Testis (tissue), 5 donors: Measurements from ENCODE around the gene AQP7. TPM values are rescaled to one million over a fixed set of nuclear protein-coding genes. Genes with fewer than 3 reads are reported as not detected.
"Not testable (repeated sequence)": the region's sequence is repeated elsewhere in the genome, so short reads cannot be mapped to it uniquely, and the experiment has no call there.

Source experiments
- DNase-seq: peaks from one replicate; pipeline ENCODE4 v3.0.0-alpha.2; 2019
- H3K27ac ChIP-seq, 2 donors: fragments of 200-600 bp; sonication (generic); one replicate each; pipeline ENCODE4 v1.5.1; 2019
- H3K27me3 ChIP-seq: fragments of 200-600 bp; sonication (generic); one replicate; pipeline ENCODE4 v1.5.1; 2019
- H3K36me3 ChIP-seq: fragments of 200-600 bp; sonication (generic); one replicate; pipeline ENCODE4 v1.5.1; 2017; ENCODE audit warnings: low read depth; ENCODE audit errors: missing control alignments
- H3K4me1 ChIP-seq: fragments of 200-600 bp; sonication (generic); one replicate; pipeline ENCODE4 v1.5.1; 2019
- H3K4me3 ChIP-seq, 2 donors: fragments of 200-600 bp; sonication (generic); one replicate each; pipeline ENCODE4 v1.5.1; 2017 to 2019
- H3K9me3 ChIP-seq: fragments of 200-600 bp; sonication (generic); one replicate; pipeline ENCODE4 v1.5.1; 2017
- CTCF ChIP-seq, 3 experiments: fragments of 450-650 bp in 2 of 3; fragments of 200-600 bp in 1 of 3; sonication (generic) in 1 of 3; IDR thresholded peaks; one replicate each; pipeline ENCODE4 v1.5.1; 2016 to 2019; ENCODE audit warnings: antibody characterized with exemption in 3 of 3, mild to moderate bottlenecking in 2 of 3, moderate library complexity in 1 of 3
- POLR2A ChIP-seq: fragments of 450-650 bp; IDR thresholded peaks from one replicate; pipeline ENCODE4 v1.6.1; 2017; ENCODE audit warnings: antibody characterized with exemption, mild to moderate bottlenecking, moderate library complexity
- WGBS, 2 donors: methylation state at CpG; one replicate each; pipeline ENCODE4 v1.1.5; 2018; 5-methylcytosine and 5-hydroxymethylcytosine counted together
- intact Hi-C: fragments of 100-400 bp; cut with DNase I; formaldehyde crosslinking; loops from one replicate; pipeline ENCODE4 v1.15.1; 2023; ENCODE audit warnings: low total_unique reads
- long read RNA-seq, 2 donors: transcript quantifications; one replicate each; lab custom pipeline, GENCODE V29; 2026
- polyA plus RNA-seq: library from polyadenylated mRNA; stranded (reverse); fragments of 350-450 nt; fragmentation: Illumina TruSeq; extraction: RNeasy Lipid Tissue Mini Kit (QIAGEN cat#74804); gene quantifications from one replicate; pipeline ENCODE4 v1.2.3, GENCODE V29; 2014; ENCODE audit warnings: low read depth, low replicate concordance; ENCODE audit not compliant: insufficient read depth
- total RNA-seq, 2 donors: library from RNA; depleted of rRNA; stranded (reverse); fragments of >200 nt; gene quantifications; one replicate each; pipeline ENCODE4 v1.2.3, GENCODE V29; 2016

AQP7 gene
- total RNA-seq (10 to 100 TPM; 19.1 to 37.6 TPM), polyA plus RNA-seq (55.6 TPM)
- long read RNA-seq, donor 1 = 0 reads
- long read RNA-seq, donor 2 = 0 reads

DNA sequence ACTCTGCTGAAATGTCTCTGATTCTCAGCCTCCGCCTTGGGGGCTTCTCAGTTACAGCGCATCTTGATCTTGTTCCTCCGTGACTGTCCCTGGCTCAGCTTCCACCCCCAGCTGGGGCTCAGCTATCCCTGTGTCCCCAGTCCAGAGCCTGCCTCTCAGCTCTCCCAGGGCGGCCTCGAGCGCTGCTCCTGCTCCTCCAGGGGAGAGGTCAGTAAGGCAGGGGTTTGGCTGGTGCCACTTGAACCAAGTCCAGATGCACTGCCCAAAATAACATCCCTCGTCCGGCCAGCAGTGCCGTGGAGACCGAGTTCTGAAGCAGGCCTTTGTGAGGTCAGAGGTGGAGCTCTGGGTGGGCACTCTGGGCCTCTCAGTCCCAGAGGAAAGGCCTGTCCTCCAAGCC, at the start of gene AQP7:
Gene AQP7 (minus strand): TSS at position 198 of the 400 bp plus-strand sequence. CDS start 1,306 bp downstream, outside the sequence.
- H3K36me3 ChIP-seq, H3K4me3 ChIP-seq, intact Hi-C loops, H3K27me3 ChIP-seq, DNase-seq, H3K9me3 ChIP-seq: not testable (repeated sequence)
- Histone ChIP-seq H3K4me1 (peaks cover 18% of the 10 kb centered on the region), H3K27ac (peak within 1 kb of the TSS in 1 of 2 donors; percentile 31)
- WGBS, 2 donors = 37 to 60% methylated on average over 1 to 10 of the region's 10 CpGs

- Histone ChIP-seq H3K27me3 (no peaks in the 10 kb centered on the region), H3K4me3 (no peak overlapping the region), H3K27ac (no peak overlapping the region), H3K9me3 (no peaks in the 10 kb centered on the region), H3K36me3 (no peaks in the 10 kb centered on the region), H3K4me1 (peaks cover 7% of the 10 kb centered on the region)
- DNase-seq = no peak
- intact Hi-C loops = no loop called here
- 91 to 100% methylated on average over 3 to 4 of the region's 4 CpGs for WGBS, 2 donors
- TF ChIP-seq POLR2A (no peak), CTCF (IDR thresholded peaks at IDR 0.05) (no peak)
Measured at GRCh38 chr9:33450621-33451146, 48.3 kb upstream of the AQP7 start.

GRCh38 chr9:33449715-33450114, 47.3 kb upstream of the AQP7 start:
- Histone ChIP-seq H3K4me1 (peaks cover 11% of the 10 kb centered on the region), H3K9me3 (no peaks in the 10 kb centered on the region), H3K27me3 (no peaks in the 10 kb centered on the region), H3K27ac (no peak overlapping the region), H3K4me3 (no peak overlapping the region), H3K36me3 (no peaks in the 10 kb centered on the region)
- no peak for TF ChIP-seq CTCF (IDR thresholded peaks at IDR 0.05)
- TF ChIP-seq POLR2A = no peak
- WGBS, 2 donors = 86 to 96% methylated on average over 5 of the region's 5 CpGs
- intact Hi-C loops = no loop called here
- DNase-seq = no peak

GRCh38 chr9:33447799-33448553, 45.6 kb upstream of the AQP7 start:
- intact Hi-C loops = no loop called here
- peaks cover 11% of the 10 kb centered on the region for H3K4me1 ChIP-seq
- peak overlapping the region; percentile 45 to 56 for H3K4me3 ChIP-seq
- H3K36me3 ChIP-seq = no peaks in the 10 kb centered on the region
- 36 to 39% methylated on average over 11 to 20 of the region's 20 CpGs for WGBS, 2 donors
- no peak overlapping the region for H3K27ac ChIP-seq
- DNase-seq = no peak
- no peaks in the 10 kb centered on the region for H3K9me3 ChIP-seq
- H3K27me3 ChIP-seq = no peaks in the 10 kb centered on the region
- TF ChIP-seq CTCF (IDR thresholded peaks at IDR 0.05) (no peak), POLR2A (no peak)

DNA sequence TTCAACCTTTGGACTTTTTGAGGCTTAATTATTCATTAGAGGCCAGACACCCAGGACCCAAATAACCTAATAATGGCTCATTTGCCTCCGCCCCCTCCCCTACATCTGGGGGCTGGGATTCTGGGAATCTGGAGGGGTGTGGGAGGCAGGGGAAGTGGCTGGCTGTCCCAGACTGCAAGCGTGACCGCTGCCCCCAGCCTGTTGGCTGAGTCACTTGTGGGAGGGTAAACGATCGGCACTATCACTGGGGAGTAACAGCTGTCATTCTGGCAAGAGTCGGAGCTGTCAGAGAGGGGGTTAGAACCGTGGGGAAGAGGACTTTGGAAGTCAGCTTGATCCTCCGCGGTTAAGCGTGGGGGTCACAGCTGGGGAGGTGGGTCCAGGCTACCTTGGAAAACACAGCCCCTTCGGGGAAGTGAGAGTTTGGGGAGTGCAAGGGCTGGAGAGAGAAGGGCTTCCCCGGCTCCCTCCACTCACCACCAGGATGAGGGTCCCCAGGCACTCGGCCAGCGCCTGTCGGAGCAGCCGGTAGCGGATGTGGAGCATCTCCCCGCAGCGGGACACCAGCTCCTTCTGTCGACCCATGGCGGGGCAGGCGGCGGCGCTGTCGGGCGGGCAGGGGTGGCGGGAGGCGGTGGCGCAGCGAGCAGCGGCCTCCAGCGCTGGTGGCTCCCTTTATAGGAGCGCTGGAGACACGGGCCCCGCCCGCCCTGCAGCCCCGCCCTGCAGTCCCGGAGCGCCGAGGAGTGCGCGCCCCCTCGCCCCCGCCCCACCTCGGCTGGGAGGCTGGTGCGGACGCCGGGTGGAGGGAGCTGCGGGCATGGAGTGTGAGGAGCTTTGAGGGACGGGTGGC, 44.8 kb upstream of the AQP7 start, which contains the start of gene AQP3:
Gene AQP3 (minus strand): TSS at position 648 of the 853 bp plus-strand sequence. CDS start 63 bp downstream, at position 585.
- Histone ChIP-seq H3K4me3 (peak within 1 kb of the TSS; percentile 45 to 56), H3K4me1 (peaks cover 11% of the 10 kb centered on the region), H3K9me3 (no peaks in the 10 kb centered on the region), H3K27me3 (no peaks in the 10 kb centered on the region), H3K36me3 (no peaks in the 10 kb centered on the region), H3K27ac (no peak within 1 kb of the TSS)
- intact Hi-C loops = no loop called here
- peak; percentile 66 for DNase-seq
- TF ChIP-seq POLR2A (no peak), CTCF (IDR thresholded peaks at IDR 0.05) (peak; percentile 8 to 20 (median 14))
- 1 to 2% methylated on average over 29 to 35 of the region's 50 CpGs for WGBS, 2 donors
